GM19035 (cell line): ENCODE measurements around the gene KPNA1.
A peak's percentile ranks its signal among the peaks of the same experiment; 100 is the strongest.

ENCODE experiments used
- ATAC-seq: cut with Tn5 transposase; IDR thresholded peaks from one replicate; pipeline ENCODE4 v1.9.1; 2021; ENCODE audit not compliant: unreplicated experiment

Gene KPNA1

DNA sequence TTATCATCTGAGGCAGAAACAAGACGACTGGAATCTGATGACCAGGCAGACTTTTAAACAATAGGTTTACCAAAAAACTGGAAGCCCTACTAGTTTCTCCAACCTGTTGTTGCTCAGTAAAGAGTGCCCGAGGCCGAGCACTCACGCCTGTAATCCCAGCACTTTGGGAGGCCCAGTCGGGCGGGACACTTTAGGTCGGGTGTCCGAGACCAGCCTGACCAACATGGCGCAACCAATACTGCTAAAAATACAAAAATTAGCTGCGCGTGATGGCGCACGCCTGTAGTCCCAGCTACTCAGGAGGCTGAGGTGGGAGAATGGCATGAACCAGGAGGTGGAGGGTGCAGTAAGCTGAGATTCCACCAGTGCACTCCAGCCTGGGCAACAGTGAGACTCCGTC lies 97.8 kb downstream of the KPNA1 start:
- ATAC-seq = no peak

DNA sequence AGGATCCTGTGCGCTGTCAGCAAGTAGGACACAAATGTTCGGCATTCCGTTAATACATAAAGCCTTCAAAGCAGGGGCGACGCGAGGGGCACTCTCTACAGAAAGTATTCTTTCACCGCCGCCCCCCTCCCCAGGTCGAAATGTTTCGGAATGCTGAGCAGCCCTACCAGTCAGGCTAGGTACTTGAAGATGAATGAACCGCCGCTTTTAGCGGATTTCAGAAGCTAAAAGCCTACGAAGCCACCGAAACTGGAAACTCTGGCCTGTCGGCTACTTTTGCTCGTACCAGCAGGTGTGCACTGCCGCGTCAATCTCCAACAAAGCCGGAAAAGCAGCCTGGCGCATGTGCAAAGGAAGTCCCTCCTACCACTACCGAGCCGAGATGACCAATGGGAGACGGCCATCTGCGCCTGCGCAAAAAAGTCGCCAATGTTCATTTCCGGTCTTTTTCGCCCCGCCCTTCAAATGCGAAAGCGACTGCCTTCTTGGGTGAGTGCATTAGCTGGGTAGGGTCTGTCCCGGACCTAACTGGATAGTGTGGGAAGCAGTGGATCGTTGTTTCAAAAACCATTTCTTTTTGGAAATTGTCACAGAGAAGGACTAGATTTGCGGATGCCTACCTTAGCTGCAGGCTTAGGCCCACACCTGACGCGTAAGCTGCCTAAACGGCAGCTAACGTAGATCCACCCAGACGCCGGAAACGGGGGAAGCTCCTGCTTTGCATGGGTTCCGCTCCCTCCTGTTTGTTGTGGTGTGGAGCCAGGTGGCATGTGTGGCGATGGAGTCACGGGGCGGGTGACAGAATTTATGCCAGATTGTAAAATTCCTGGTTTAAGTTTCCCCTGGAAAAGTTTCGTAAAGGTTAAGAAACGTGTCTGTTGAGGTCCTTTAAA lies 98.7 kb downstream of the KPNA1 start, which contains the start of gene WDR5B:
Gene WDR5B (minus strand): TSS at position 301 of the 893 bp plus-strand sequence. CDS start 534 bp downstream, outside the sequence.
- peak; percentile 86 for ATAC-seq

DNA sequence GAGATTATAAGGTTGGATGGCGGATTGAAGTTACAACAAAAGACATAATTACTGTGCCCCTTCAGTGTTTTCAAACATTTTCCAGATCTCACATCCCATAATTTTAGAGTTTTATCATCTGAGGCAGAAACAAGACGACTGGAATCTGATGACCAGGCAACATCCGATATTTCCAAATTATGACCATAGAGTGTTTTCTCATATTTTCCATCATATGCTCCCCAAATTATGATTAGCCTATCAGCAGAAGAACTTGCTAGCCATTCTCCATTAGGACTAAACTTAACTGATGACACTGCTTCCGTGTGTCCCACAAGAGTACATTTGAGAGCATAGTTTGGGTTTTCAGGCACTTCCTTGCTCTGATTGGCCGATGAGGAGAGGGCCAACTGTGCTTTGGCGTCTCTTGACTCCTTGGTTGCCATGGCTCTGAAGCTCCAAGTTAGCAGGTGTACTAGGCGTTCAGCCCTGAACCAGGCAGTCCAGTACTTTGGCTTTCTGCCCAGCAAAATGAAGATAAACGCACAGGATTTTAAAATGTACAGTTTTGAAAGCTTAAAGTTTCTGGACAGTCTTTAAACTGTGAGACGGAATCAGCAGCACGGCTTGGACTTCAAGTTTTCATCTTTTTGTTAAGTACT lies 99.5 kb downstream of the KPNA1 start:
- ATAC-seq = peak; percentile 47

DNA sequence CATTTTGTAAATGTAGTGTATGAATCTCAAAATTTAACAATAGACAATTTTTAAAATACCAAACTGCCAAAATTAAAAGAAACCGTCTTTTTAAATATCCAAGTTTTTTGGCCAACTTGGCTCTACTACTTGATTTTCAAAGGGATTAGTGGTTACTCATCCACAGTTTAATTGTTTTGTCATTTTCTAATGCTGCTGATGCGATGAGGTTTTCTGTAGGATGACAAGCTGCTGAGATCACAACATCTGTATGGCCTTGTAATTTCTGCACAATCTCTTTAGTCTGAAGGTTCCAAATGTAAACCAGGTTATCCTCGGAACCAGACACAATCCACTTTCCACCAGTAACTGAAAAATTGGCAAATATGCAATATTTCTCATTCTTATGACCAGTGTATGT lies 100.3 kb downstream of the KPNA1 start:
- ATAC-seq = no peak

DNA sequence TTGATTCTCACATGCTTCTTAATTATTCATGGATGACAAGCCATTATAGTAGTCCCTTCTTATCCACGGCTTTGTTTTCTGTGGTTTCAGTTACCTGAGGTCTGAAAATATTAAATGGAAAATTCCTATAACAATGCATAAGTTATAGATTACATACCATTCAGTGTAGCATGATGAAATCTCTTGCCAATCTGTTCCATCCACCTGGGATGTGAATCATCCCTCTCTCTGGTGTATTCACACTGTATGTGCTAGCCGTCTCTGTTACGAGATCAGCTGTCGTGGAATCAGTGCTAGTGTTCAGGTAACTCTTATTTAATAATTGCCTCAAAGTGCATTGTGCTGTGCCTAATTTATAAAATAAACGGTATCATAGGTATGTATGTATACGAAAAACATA lies 104.1 kb downstream of the KPNA1 start:
- ATAC-seq = no peak

DNA sequence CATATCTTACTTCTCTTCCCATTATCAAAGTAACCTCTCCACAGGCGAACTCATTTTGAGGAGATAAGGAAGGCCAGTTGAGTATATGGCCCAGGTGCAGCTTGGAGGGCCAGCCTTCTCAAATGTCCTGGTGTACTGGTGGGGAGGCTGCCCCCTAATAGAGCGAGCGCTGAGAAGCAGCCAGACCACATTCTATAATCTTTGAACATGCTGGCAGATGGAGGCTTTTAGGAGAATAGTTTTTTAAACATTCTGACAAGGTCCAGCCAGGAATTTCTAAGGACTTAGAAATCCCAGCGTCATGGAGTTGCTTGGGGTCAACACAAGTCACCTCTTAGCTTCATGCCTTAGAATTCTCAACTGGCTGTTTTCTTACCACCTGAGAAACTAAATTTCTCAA lies 104.6 kb downstream of the KPNA1 start:
- no peak for ATAC-seq

DNA sequence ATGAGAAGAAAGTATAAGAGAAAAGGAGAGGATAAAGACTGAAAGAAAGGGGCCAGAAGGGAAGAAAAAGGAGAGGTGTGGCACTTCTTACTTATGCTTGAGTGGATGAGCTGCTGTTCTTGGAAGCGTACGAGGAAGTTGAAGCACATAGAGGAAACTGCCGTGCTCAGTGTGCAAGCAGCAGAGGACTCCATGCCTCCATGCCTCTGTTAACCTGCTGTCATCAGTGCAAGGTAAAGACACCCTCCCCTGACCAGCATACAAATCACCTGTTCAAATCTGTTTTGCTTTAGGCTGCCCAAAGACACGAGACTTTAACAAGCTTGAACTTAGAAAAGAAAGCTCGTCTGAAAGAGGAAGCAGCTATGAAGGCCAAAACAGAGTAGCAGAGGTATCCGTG lies 105.3 kb downstream of the KPNA1 start:
- ATAC-seq = no peak

DNA sequence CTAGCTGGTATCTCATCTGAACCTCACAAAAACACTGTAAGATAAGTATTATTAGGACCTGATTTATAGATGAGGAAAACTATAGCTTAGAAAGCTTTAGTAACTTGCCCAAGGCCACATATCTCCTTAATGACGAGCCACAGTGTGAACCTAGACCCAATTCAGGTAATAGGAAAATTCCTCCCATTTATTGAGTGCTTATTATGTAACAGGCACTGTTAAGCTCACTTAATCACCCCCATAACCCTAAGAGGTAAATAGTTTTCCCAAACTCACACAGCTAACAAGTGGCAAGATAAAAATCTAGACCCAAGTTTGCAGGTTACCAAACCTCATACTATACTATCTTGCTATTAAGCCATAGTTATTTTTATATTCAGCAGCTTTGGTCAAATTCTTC lies 106.8 kb downstream of the KPNA1 start:
- no peak for ATAC-seq

DNA sequence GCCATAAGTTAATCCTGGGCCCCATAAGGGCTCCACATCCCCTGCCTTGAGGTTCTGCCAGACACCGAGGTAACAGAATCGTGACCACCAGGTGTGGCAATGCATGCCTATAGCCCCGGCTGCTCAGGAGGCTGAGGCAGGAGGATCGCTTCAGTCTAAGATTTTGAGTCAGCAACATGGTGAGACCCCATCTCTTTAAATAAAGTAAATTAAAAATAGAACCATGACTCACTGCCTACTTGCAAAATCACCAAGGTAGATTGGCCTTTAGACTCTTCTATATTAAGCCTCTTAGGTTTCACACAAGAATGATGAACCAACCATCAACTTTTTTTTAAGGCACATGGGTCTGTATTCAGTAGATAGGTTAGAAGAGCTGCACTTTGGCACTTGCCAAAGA lies 108.5 kb downstream of the KPNA1 start:
- ATAC-seq = no peak

DNA sequence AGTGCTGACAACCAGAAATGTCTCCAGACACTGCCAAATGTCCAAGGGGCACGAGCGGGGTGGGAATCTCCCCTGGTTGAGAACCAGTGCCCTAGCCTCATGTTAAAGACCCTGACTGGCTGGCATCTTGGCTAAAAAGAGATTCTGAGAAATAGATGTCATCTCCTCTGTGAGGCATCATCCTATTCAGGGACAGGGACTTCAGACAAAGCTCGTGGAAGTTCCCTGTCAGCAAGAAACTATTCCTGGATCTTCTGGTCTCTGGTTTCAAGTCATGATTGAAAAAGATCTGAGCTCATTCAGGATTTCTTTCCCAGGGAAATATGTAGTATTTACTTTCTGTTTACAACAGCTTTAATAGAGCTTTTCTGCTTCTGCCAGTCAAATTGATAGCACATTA lies 109.7 kb downstream of the KPNA1 start:
- ATAC-seq = no peak

DNA sequence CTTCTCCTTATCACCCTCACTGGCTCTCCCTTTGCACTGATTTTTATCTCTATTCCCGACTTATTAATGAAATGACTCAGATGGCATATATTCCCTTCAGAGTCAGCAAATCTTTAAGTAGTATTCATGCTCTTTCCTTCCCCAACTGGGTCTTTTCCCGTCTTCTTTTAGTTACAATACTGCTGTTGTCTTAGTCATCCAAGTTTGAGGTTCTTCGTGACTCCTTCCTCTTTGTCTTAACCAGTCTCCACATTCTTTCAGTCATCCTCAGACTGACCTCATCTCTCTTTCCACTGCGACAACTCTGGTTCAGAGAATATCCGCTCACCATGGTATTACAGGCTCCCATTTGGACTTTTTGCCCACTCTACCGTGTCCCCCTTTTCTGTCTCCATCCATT lies 111.2 kb downstream of the KPNA1 start:
- no peak for ATAC-seq

DNA sequence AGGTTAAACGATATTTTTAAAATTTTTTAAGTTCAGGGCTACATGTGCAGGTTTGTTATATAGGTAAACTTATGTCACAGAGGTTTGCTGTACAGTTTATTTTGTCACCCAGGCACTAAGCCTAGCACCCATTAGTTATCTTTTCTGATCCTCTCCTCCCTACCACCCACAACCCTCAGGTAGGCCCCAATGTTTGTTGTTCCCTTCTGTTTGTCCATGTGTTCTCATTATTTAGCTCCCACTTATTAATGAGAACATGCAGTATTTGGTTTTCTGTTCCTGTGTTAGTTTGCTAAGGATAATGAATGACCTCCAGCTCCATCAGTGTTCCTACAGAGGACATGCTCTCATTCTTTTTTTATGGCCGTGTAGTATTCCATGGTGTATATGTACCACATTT lies 115.8 kb downstream of the KPNA1 start:
- no peak for ATAC-seq

DNA sequence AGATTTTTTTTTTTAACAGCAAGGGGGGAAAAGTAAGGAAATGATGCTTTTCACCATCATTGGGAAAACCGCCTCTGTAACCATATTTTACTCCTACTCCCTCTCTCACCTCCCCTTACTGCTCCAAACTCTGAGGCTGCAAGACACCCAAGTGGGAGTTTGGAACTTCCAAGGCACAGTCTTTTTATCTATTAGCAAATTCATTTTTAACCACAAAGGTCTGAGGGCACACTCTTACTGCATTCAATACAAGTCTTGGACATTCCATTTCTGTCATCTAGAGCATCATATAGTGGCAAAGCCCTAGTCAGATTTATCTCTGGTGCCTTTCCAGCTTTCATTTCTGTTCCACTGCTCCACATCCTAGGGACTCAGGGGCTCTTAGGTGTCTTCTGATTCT lies 117.5 kb downstream of the KPNA1 start:
- ATAC-seq = no peak

DNA sequence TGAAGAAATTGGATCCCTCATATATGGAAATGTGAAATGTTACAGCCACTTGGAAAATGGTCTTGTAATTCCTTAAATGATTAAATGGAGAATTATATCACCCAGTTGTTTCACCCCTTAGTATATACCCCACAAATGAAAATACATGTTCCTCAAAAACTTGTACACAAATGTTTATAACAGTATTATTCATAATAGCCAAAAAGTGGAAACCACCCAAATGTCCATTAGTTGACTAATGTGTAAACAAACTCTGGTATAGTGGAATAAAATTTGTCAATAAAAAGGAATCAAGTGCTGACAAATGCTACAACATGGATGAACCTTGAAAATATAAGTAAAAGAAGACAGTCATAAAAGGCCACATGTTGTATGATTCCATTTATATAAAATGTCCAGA lies 118.2 kb downstream of the KPNA1 start:
- no peak for ATAC-seq

DNA sequence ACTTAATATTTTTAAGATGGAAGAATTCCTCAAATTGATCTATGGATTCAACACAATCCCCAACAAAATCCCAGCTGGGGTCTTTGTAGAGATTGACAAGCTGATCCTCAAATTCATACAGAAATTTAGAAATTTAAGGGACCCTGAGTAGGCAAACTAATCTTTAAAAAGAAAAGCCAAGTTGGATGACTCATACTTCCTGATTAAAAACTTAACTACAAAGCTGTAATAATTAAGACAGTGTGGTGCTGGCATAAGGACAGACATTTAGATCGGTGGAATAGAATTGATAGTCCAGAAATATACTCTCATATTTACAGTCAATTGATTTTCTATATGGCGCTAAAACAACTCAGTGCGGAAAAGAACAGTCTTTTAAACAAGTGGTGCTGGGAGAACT lies 119.2 kb downstream of the KPNA1 start:
- no peak for ATAC-seq

DNA sequence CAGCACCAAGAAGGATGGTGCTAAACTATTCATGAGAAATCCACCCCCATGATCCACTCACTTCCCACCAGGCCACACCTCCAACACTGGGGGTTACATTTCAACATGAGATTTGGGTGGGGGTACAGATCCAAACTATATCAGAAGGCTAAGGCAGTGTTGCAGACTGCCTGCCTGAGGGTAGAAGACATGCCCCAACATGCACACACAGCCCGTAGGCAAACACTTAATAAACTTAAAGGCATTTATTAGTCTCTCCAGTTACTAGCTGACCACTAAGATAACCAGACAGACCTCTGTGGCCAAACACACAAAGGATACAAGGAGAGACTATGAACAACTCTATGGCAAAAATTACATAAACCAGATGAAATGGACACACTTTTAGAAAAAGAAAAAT lies 120.6 kb downstream of the KPNA1 start:
- ATAC-seq = no peak

DNA sequence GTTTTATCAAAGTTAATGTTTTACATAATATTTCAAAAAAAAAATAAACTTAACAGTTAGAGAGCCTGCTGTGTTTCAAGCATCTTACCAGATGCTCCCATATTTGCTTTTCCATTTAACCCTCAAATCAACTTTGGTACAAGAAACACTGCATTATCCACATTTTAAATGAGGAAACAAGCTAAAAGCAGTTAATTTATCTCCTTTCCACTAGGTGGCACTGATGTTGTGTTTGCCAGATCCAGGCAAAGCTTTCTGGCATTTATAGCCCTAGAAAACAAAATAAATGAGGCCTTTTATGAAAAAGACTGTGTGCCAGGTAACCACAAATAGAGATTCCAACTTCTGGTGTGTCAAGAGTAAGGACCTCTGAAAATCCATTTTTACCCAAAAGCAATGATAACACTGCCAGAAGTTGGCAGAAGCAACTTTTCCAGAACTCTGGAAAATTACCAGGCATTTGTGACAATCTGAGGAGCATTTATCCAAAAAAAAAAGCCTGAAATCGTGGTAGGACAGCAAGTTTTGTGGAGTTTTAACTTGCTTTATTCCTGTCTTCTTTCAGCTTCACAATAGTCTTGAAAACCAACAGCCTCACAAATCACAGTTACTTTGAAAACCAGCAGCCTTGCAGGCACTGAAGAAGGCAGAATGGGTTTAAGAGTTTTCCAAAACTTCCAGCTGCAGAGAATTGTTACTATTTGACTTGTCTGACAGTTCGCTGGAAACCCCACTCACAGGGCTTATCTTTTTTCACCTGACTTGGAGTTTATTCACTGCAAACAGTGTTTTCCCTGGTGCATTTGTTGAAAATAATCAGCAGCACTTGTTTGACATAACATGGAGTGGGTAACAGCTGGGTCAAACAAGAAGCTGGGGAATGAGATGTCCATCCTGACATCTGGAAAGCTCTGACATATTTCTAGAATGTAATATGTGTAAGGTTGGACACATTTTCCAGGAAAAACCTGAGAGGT lies 121.6 kb downstream of the KPNA1 start:
- ATAC-seq = no peak

DNA sequence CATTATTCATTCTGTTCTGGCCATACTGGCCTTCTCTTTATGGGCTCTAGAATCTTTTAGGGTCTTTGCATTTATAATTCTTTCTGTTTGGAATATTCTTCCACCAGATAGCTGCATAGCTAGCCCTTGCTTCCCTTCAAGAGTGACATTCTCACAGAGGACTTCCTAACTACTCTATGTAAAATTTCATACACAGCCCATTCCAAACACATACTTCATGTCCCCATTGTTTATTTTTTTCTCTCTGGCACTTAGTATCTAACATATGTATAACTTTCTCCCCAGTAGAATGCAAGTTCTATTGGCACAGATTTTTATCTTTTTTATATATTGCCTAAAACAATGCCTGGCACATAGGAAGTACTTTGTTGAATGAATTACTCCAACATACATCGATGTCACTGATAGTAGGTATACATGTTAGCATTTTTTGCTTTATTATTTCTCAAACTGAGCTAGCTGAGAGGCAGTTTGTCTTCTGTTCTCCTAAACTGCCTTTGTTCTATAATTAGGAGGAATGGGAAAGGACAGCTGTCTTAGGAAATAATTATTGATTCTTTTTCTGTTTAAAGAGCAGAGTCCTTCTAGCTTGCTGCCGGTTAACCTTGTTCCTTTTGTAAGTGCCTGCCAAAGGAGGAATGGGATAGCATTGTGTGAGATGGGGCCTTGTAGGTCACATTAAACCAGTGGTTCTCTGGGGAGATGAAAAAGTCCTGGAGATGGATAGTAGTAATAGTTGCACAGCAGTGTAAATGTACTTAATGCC lies 122.9 kb downstream of the KPNA1 start:
- no peak for ATAC-seq

DNA sequence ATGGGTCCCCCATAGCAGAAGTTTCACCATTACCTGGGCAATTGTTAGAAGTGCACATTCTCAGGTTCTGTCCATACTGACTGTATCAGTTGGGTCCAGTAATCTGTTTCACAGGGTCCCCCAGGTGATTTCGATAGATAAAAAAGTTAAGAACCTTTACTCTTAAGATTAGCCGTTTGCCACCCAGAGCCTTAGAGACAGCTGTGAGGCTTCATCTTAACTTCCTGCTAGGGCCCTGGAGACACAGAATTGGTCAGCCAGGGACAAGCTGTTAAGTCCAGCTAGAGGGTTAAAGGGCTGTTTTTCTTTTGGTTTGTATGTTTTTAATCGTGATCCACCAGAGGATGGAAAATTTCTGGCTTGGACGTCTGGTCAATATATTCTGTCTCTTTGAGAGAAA lies 124.1 kb downstream of the KPNA1 start:
- ATAC-seq = no peak

DNA sequence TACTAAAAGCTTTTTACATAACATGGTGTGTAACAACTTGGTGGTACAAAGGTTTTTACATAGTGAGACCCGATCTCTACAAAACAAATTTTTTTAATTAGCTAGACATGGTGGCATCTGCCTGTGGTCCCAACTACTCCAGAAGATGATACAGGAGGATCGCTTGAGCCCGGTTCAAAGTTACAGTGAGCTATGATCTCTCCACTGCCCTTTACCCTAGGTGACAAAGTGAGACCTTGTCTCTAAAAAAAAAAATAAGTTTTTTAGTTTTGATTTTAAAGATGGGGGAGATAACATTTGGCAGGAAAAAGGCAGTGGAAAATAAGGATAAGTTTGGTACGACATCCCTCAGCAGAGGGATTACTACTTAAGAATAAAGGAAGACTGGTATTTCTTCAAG lies 124.8 kb downstream of the KPNA1 start:
- no peak for ATAC-seq

DNA sequence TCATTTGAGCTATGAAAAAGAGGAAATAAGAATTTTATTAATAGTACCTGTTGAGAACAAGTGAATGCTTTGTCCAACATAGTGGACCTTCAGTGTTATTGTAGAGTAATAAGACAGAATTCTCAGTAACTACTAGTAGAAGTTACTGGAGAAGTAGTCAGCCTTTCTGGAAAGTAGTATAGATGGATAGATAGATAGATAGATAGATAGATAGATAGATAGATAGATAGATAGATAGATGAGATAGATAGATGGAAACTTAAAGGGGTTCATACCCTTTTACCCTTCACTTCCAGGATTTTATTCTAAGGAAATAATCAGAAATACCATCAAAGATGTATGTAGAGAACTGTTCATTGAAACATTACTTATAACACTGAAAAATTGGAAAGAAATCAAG lies 125.5 kb downstream of the KPNA1 start:
- ATAC-seq = no peak
